ENCODE results near the gene TAGLN. TPM values are rescaled to one million over a fixed set of nuclear protein-coding genes. Genes with fewer than 3 reads are reported as not detected.

Gene TAGLN
- total and polyA plus RNA-seq, 9 of the 15 experiments (the other 6 are each of a cell fraction or from before 2014, with no cell fraction given): 0.21 to 4.9 (median 1.1) TPM

DNA sequence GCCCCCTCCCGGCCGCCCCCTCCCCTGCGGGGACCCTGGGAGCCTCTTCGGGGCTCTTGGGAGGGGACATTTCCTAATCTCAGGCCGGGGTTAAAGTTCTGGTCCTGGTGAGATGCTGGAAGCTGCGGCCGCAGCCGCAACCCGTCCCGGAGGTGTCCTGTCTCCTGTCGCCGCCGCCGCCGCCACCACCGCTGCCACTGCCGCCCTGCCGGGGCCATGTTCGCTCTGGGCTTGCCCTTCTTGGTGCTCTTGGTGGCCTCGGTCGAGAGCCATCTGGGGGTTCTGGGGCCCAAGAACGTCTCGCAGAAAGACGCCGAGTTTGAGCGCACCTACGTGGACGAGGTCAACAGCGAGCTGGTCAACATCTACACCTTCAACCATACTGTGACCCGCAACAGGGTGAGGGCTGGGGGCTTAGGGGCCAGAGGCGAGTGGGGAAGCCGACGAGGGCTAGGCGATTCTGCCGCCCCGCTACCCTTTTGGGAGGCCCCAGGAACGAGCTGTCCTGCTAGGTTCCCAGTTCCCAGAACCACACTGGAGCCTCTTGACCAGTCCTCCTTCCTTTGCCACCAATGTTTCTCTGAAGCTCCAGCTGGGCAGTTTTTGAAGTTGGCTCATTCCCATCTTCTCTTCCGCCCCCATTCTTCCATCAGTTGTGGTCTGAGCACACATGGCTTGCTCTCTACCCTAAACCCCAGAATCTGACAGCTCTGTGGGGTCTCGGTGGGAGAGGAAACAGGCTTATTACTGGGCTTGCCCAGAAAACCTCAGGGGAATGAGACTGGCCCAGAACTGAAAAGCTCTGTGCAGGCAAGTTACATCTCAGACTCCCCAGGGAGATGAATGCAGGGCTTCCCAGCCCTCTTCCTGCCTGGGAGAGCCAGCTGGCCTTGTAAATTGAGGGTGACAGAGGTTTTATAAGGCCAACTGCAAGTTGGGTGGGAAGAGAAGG, 19.8 kb upstream of the TAGLN start (continued):
- TF ChIP-seq, protein P1, sequence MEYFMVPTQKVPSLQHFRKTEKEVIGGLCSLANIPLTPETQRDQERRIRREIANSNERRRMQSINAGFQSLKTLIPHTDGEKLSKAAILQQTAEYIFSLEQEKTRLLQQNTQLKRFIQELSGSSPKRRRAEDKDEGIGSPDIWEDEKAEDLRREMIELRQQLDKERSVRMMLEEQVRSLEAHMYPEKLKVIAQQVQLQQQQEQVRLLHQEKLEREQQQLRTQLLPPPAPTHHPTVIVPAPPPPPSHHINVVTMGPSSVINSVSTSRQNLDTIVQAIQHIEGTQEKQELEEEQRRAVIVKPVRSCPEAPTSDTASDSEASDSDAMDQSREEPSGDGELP (CRISPR knock-in tag; IDR thresholded peaks at IDR 0.05; ENCODE audit: borderline replicate concordance): peak; percentile 34; the same call in 1 of the 2 replicates
- TF ChIP-seq BDP1 (IDR thresholded peaks at IDR 0.05; ENCODE audit: insufficient read depth, insufficient read length) (no peak), NCOA6 (IDR thresholded peaks at IDR 0.05) (no peak), ZFX (CRISPR knock-in tag; IDR thresholded peaks at IDR 0.05) (peak; percentile 3; the same call in 1 of the 2 replicates), HDAC8 (tag; IDR thresholded peaks at IDR 0.05) (no peak), ZNF584 (CRISPR knock-in tag; IDR thresholded peaks at IDR 0.05; ENCODE audit: low read depth) (no peak), ZBTB1 (CRISPR knock-in tag; IDR thresholded peaks at IDR 0.05; ENCODE audit: borderline replicate concordance, low read depth) (peak; percentile 62; the same call in 1 of the 2 replicates), ZNF133 (CRISPR knock-in tag; IDR thresholded peaks at IDR 0.05) (no peak), NEUROD1 (IDR thresholded peaks at IDR 0.05; ENCODE audit: borderline replicate concordance, low read depth, low read length, partially characterized antibody) (no peak), TBP (optimal IDR thresholded peaks at IDR 0.05; ENCODE audit: low read depth, low read length) (no peak)
- TF ChIP-seq, protein P2, sequence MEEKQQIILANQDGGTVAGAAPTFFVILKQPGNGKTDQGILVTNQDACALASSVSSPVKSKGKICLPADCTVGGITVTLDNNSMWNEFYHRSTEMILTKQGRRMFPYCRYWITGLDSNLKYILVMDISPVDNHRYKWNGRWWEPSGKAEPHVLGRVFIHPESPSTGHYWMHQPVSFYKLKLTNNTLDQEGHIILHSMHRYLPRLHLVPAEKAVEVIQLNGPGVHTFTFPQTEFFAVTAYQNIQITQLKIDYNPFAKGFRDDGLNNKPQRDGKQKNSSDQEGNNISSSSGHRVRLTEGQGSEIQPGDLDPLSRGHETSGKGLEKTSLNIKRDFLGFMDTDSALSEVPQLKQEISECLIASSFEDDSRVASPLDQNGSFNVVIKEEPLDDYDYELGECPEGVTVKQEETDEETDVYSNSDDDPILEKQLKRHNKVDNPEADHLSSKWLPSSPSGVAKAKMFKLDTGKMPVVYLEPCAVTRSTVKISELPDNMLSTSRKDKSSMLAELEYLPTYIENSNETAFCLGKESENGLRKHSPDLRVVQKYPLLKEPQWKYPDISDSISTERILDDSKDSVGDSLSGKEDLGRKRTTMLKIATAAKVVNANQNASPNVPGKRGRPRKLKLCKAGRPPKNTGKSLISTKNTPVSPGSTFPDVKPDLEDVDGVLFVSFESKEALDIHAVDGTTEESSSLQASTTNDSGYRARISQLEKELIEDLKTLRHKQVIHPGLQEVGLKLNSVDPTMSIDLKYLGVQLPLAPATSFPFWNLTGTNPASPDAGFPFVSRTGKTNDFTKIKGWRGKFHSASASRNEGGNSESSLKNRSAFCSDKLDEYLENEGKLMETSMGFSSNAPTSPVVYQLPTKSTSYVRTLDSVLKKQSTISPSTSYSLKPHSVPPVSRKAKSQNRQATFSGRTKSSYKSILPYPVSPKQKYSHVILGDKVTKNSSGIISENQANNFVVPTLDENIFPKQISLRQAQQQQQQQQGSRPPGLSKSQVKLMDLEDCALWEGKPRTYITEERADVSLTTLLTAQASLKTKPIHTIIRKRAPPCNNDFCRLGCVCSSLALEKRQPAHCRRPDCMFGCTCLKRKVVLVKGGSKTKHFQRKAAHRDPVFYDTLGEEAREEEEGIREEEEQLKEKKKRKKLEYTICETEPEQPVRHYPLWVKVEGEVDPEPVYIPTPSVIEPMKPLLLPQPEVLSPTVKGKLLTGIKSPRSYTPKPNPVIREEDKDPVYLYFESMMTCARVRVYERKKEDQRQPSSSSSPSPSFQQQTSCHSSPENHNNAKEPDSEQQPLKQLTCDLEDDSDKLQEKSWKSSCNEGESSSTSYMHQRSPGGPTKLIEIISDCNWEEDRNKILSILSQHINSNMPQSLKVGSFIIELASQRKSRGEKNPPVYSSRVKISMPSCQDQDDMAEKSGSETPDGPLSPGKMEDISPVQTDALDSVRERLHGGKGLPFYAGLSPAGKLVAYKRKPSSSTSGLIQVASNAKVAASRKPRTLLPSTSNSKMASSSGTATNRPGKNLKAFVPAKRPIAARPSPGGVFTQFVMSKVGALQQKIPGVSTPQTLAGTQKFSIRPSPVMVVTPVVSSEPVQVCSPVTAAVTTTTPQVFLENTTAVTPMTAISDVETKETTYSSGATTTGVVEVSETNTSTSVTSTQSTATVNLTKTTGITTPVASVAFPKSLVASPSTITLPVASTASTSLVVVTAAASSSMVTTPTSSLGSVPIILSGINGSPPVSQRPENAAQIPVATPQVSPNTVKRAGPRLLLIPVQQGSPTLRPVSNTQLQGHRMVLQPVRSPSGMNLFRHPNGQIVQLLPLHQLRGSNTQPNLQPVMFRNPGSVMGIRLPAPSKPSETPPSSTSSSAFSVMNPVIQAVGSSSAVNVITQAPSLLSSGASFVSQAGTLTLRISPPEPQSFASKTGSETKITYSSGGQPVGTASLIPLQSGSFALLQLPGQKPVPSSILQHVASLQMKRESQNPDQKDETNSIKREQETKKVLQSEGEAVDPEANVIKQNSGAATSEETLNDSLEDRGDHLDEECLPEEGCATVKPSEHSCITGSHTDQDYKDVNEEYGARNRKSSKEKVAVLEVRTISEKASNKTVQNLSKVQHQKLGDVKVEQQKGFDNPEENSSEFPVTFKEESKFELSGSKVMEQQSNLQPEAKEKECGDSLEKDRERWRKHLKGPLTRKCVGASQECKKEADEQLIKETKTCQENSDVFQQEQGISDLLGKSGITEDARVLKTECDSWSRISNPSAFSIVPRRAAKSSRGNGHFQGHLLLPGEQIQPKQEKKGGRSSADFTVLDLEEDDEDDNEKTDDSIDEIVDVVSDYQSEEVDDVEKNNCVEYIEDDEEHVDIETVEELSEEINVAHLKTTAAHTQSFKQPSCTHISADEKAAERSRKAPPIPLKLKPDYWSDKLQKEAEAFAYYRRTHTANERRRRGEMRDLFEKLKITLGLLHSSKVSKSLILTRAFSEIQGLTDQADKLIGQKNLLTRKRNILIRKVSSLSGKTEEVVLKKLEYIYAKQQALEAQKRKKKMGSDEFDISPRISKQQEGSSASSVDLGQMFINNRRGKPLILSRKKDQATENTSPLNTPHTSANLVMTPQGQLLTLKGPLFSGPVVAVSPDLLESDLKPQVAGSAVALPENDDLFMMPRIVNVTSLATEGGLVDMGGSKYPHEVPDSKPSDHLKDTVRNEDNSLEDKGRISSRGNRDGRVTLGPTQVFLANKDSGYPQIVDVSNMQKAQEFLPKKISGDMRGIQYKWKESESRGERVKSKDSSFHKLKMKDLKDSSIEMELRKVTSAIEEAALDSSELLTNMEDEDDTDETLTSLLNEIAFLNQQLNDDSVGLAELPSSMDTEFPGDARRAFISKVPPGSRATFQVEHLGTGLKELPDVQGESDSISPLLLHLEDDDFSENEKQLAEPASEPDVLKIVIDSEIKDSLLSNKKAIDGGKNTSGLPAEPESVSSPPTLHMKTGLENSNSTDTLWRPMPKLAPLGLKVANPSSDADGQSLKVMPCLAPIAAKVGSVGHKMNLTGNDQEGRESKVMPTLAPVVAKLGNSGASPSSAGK (IDR thresholded peaks at IDR 0.05): no peak

Measured in K562 (cell line).